NAMALWA (cell line): ENCODE results near the gene TYW1.
"Not testable (repeated sequence)": the region's sequence is repeated elsewhere in the genome, so short reads cannot be mapped to it uniquely, and the experiment has no call there.

Source experiments
- DNase-seq: peaks from one replicate; pipeline ENCODE4 v3.0.0-alpha.2; 2015; ENCODE audit warnings: low spot score

Gene TYW1

GRCh38 chr7:67251986-67252558, 255.4 kb downstream of the TYW1 start:
- DNase-seq = no peak

- not testable (repeated sequence) for DNase-seq
These were observed 258.4 kb downstream of the TYW1 start for GRCh38 chr7:67255076-67255475.

- not testable (repeated sequence) for DNase-seq
These were observed 261.1 kb downstream of the TYW1 start for GRCh38 chr7:67257779-67258178.

- DNase-seq = not testable (repeated sequence)
These were observed 262.7 kb downstream of the TYW1 start for GRCh38 chr7:67259363-67259762.

GRCh38 chr7:67260166-67260586, 263.5 kb downstream of the TYW1 start:
- DNase-seq = not testable (repeated sequence)

- DNase-seq = not testable (repeated sequence)
These were observed 267.4 kb downstream of the TYW1 start for GRCh38 chr7:67264000-67264399.

- DNase-seq = not testable (repeated sequence)
These were observed 269.4 kb downstream of the TYW1 start for GRCh38 chr7:67266070-67266469.

- DNase-seq = no peak
These were observed 271.3 kb downstream of the TYW1 start for GRCh38 chr7:67267914-67268313.

GRCh38 chr7:67269916-67270315, 273.3 kb downstream of the TYW1 start:
- not testable (repeated sequence) for DNase-seq
